Hepatocyte (in vitro differentiated cells): Measurements from ENCODE around the gene ATP5PD.

ENCODE experiments used
- EZH2 ChIP-seq: fragments of 200-600 bp; sonication (generic); IDR thresholded peaks from 2 replicates; pipeline ENCODE4 v1.6.1; 2016; ENCODE audit warnings: antibody characterized with exemption, mild to moderate bottlenecking, borderline replicate concordance
- EZH2phosphoT487 ChIP-seq: fragments of 200-600 bp; sonication (generic); IDR thresholded peaks from one replicate; pipeline ENCODE4 v1.6.1; 2018; ENCODE audit warnings: antibody characterized with exemption, mild to moderate bottlenecking, low read depth, moderate library complexity; ENCODE audit not compliant: unreplicated experiment, severe bottlenecking
- TF ChIP-seq, protein P1 (sequence below): fragments of 200-600 bp; sonication (generic); IDR thresholded peaks from 2 replicates; pipeline ENCODE4 v1.5.1; 2016; ENCODE audit warnings: antibody characterized with exemption, mild to moderate bottlenecking; ENCODE audit not compliant: poor library complexity

DNA sequence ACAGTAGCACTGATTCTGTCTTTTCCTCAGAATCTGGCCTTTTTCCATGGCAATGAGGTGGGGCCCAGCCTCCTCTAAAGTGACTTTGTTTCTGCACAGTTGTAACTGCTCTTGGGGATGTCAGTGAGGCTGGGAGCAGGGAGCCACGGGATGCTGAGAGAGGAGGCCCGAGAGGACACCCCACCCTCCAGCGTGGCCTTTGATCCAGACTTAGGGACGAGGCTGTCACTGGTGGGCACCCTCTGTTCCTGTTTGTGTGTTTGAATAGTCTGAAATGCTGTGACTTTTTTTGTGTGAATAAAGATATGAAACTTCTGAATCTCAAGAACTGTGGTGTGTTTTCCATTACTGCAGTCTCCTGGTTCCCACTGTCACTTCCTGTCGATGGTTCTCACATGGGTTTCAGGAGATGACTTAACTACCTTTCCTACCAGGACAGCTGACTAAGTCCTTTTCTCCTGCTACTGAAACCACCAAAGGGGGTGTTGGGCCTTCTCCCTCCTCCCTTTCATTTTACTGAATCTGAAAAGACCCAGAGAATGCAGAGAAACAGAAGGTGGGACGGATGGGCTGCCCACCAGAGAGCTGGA lies 18.9 kb upstream of the ATP5PD start:
- TF ChIP-seq, protein P1, sequence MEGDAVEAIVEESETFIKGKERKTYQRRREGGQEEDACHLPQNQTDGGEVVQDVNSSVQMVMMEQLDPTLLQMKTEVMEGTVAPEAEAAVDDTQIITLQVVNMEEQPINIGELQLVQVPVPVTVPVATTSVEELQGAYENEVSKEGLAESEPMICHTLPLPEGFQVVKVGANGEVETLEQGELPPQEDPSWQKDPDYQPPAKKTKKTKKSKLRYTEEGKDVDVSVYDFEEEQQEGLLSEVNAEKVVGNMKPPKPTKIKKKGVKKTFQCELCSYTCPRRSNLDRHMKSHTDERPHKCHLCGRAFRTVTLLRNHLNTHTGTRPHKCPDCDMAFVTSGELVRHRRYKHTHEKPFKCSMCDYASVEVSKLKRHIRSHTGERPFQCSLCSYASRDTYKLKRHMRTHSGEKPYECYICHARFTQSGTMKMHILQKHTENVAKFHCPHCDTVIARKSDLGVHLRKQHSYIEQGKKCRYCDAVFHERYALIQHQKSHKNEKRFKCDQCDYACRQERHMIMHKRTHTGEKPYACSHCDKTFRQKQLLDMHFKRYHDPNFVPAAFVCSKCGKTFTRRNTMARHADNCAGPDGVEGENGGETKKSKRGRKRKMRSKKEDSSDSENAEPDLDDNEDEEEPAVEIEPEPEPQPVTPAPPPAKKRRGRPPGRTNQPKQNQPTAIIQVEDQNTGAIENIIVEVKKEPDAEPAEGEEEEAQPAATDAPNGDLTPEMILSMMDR, result no peak
- TF ChIP-seq EZH2, result no peak
- no peak for TF ChIP-seq EZH2phosphoT487
